Sigmoid colon (tissue), 4 donors: ENCODE measurements around the gene GNG11.

Experiments used
- EP300 ChIP-seq, 4 donors: sonication (generic); formaldehyde crosslinking; IDR thresholded peaks; one replicate each; pipeline ENCODE4 v1.6.1; 2017; ENCODE audit warnings: antibody characterized with exemption in 4 of 4
- POLR2A ChIP-seq, 2 donors: fragments of 450-650 bp; IDR thresholded peaks; one replicate each; pipeline ENCODE4 v1.6.1; 2016; ENCODE audit warnings: antibody characterized with exemption in 2 of 2, mild to moderate bottlenecking in 2 of 2, moderate library complexity in 2 of 2
- POLR2AphosphoS5 ChIP-seq, 4 donors: sonication (generic); formaldehyde crosslinking; IDR thresholded peaks; one replicate each; pipeline ENCODE4 v1.6.1; 2017; ENCODE audit warnings: antibody characterized with exemption in 4 of 4
- TF ChIP-seq, protein P1 (sequence below), 4 experiments: fragments of 450-650 bp in 3 of 4; fragments of 200-600 bp in 1 of 4; IDR thresholded peaks; one replicate each; pipeline ENCODE4 v1.5.1; 2016 to 2019; ENCODE audit warnings: antibody characterized with exemption in 4 of 4, mild to moderate bottlenecking in 3 of 4, moderate library complexity in 2 of 4

DNA sequence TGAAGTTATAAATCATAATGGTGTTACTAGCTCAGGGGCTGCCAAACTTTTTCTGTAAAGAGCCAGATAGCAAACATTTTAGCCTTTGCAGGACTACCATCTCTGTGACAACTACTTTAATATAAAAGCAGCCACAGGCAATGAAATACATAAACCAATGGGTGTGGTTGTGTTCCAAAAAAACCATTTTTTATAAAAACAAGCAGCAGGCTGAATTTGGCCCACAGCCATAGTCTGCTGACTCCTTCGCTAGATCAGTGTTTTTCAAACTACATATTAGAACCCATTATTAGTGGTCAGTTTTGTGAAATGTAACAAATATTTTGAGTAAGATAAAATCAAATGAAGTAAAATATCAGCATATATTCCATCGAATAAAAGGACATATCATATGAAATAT lies 13.6 kb downstream of the GNG11 start:
- no peak for TF ChIP-seq POLR2AphosphoS5 (IDR thresholded peaks at IDR 0.05)
- TF ChIP-seq, protein P1, sequence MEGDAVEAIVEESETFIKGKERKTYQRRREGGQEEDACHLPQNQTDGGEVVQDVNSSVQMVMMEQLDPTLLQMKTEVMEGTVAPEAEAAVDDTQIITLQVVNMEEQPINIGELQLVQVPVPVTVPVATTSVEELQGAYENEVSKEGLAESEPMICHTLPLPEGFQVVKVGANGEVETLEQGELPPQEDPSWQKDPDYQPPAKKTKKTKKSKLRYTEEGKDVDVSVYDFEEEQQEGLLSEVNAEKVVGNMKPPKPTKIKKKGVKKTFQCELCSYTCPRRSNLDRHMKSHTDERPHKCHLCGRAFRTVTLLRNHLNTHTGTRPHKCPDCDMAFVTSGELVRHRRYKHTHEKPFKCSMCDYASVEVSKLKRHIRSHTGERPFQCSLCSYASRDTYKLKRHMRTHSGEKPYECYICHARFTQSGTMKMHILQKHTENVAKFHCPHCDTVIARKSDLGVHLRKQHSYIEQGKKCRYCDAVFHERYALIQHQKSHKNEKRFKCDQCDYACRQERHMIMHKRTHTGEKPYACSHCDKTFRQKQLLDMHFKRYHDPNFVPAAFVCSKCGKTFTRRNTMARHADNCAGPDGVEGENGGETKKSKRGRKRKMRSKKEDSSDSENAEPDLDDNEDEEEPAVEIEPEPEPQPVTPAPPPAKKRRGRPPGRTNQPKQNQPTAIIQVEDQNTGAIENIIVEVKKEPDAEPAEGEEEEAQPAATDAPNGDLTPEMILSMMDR (IDR thresholded peaks at IDR 0.05) = no peak
- no peak for TF ChIP-seq POLR2A (IDR thresholded peaks at IDR 0.05)
- TF ChIP-seq EP300 (IDR thresholded peaks at IDR 0.05) = no peak
